Fibroblast of the aortic adventitia (primary cell): ENCODE results near the gene CCDC146. TPM values are rescaled to one million over a fixed set of nuclear protein-coding genes. Genes with fewer than 3 reads are reported as not detected.

Source experiments
- DNase-seq: peaks from one replicate; pipeline ENCODE4 v3.0.0-alpha.2; 2010; ENCODE audit warnings: low read depth
- H3K4me3 ChIP-seq: 2 replicates; pipeline ENCODE4 v1.5.1; 2011; ENCODE audit warnings: low read depth, mild to moderate bottlenecking, control low read depth, low read length, moderate library complexity
- CTCF ChIP-seq: IDR thresholded peaks from 2 replicates; pipeline ENCODE4 v1.5.1; 2011; ENCODE audit warnings: mild to moderate bottlenecking, low read length, control low read depth, inconsistent platforms; ENCODE audit not compliant: insufficient read depth
- total RNA-seq: library from RNA; depleted of rRNA; stranded (reverse); fragments of >200 nt; gene quantifications from 2 replicates; pipeline ENCODE4 v1.2.3, GENCODE V29; 2012; ENCODE audit warnings: low replicate concordance

Gene CCDC146
- total RNA-seq, 1 donor = 1.4 TPM

- DNase-seq = no peak
- no peak for TF ChIP-seq CTCF
- no peak overlapping the region for H3K4me3 ChIP-seq
These were observed 78.1 kb downstream of the CCDC146 start for GRCh38 chr7:77200542-77200941.

GRCh38 chr7:77202481-77202976 is 80.1 kb downstream of the CCDC146 start:
- H3K4me3 ChIP-seq = no peak overlapping the region
- no peak for DNase-seq
- TF ChIP-seq CTCF = no peak

- no peak for DNase-seq
- no peak for TF ChIP-seq CTCF
- H3K4me3 ChIP-seq = no peak overlapping the region
These were observed 83.3 kb downstream of the CCDC146 start for GRCh38 chr7:77205706-77206105.

GRCh38 chr7:77208416-77208815 is 86.0 kb downstream of the CCDC146 start:
- no peak for DNase-seq
- H3K4me3 ChIP-seq = no peak overlapping the region
- TF ChIP-seq CTCF = no peak

GRCh38 chr7:77209479-77210139 is 87.2 kb downstream of the CCDC146 start:
- no peak for DNase-seq
- no peak for TF ChIP-seq CTCF
- H3K4me3 ChIP-seq = no peak overlapping the region

- H3K4me3 ChIP-seq = no peak overlapping the region
- TF ChIP-seq CTCF = no peak
- DNase-seq = no peak
These were observed 93.9 kb downstream of the CCDC146 start for GRCh38 chr7:77216181-77216845.
